Panc1 (cell line): ENCODE results near the gene CYP26B1.

Source experiments
- POLR2AphosphoS5 ChIP-seq: IDR thresholded peaks from 2 replicates; pipeline ENCODE4 v1.6.1; 2012; ENCODE audit warnings: mild to moderate bottlenecking, low read depth, low read length, moderate library complexity
- SIN3A ChIP-seq: IDR thresholded peaks from 2 replicates; pipeline ENCODE4 v1.6.1; 2012; ENCODE audit warnings: low read depth, mild to moderate bottlenecking, low read length, moderate library complexity, borderline replicate concordance; ENCODE audit not compliant: insufficient read depth
- TF ChIP-seq, protein P1 (sequence below): fragments of 450-650 bp; IDR thresholded peaks from 2 replicates; pipeline ENCODE4 v1.5.1; 2017; ENCODE audit warnings: mild to moderate bottlenecking

GRCh38 chr2:72103161-72103560 lies 44.5 kb downstream of the CYP26B1 start:
- no peak for TF ChIP-seq SIN3A
- no peak for TF ChIP-seq POLR2AphosphoS5
- TF ChIP-seq, protein P1, sequence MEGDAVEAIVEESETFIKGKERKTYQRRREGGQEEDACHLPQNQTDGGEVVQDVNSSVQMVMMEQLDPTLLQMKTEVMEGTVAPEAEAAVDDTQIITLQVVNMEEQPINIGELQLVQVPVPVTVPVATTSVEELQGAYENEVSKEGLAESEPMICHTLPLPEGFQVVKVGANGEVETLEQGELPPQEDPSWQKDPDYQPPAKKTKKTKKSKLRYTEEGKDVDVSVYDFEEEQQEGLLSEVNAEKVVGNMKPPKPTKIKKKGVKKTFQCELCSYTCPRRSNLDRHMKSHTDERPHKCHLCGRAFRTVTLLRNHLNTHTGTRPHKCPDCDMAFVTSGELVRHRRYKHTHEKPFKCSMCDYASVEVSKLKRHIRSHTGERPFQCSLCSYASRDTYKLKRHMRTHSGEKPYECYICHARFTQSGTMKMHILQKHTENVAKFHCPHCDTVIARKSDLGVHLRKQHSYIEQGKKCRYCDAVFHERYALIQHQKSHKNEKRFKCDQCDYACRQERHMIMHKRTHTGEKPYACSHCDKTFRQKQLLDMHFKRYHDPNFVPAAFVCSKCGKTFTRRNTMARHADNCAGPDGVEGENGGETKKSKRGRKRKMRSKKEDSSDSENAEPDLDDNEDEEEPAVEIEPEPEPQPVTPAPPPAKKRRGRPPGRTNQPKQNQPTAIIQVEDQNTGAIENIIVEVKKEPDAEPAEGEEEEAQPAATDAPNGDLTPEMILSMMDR: no peak
